Tibial artery (tissue), 4 donors: ENCODE data around the gene PRR19.
"Not testable (repeated sequence)": the region's sequence is repeated elsewhere in the genome, so short reads cannot be mapped to it uniquely, and the experiment has no call there.

ENCODE experiments used
- DNase-seq, 2 donors: peaks; one replicate each; pipeline ENCODE4 v3.0.0-alpha.2; 2019
- H3K27ac ChIP-seq, 2 donors: fragments of 200-600 bp; sonication (generic) in 1 of 2; 1 replicate in 1 of 2; 2 replicates in 1 of 2; pipeline ENCODE4 v1.5.1; 2018 to 2019; ENCODE audit warnings: mild to moderate bottlenecking in 1 of 2
- H3K27me3 ChIP-seq, 2 donors: fragments of 200-600 bp; sonication (generic) in 1 of 2; one replicate each; pipeline versions ENCODE4 v1.5.1 to v1.6.0; 2016 to 2019
- H3K36me3 ChIP-seq, 3 donors: fragments of 200-600 bp; sonication (generic) in 2 of 3; one replicate each; pipeline ENCODE4 v1.5.1; 2016 to 2019; ENCODE audit warnings: mild to moderate bottlenecking in 2 of 3
- H3K4me1 ChIP-seq, 4 donors: fragments of 200-600 bp; sonication (generic) in 2 of 4; 1 replicate in 3 of 4; 2 replicates in 1 of 4; pipeline ENCODE4 v1.5.1; 2016 to 2019
- H3K4me3 ChIP-seq, 2 donors: fragments of 200-600 bp; sonication (generic) in 1 of 2; 1 replicate in 1 of 2; 2 replicates in 1 of 2; pipeline ENCODE4 v1.5.1; 2018 to 2019; ENCODE audit warnings: mild to moderate bottlenecking in 2 of 2
- H3K9me3 ChIP-seq, 3 donors: fragments of 200-600 bp; sonication (generic) in 1 of 3; one replicate each; pipeline ENCODE4 v1.5.1; 2016 to 2019
- intact Hi-C: fragments of 100-400 bp; cut with DNase I; formaldehyde crosslinking; loops from one replicate; pipeline ENCODE4 v1.15.0; 2023; ENCODE audit warnings: low total_unique reads
- TF ChIP-seq, protein P1 (sequence below), 2 experiments: fragments of 200-600 bp in 1 of 2; fragments of 450-650 bp in 1 of 2; IDR thresholded peaks; one replicate each; pipeline ENCODE4 v1.5.1; 2017 to 2019; ENCODE audit warnings: antibody characterized with exemption in 2 of 2, mild to moderate bottlenecking in 1 of 2, moderate library complexity in 1 of 2

The PRR19 gene

DNA sequence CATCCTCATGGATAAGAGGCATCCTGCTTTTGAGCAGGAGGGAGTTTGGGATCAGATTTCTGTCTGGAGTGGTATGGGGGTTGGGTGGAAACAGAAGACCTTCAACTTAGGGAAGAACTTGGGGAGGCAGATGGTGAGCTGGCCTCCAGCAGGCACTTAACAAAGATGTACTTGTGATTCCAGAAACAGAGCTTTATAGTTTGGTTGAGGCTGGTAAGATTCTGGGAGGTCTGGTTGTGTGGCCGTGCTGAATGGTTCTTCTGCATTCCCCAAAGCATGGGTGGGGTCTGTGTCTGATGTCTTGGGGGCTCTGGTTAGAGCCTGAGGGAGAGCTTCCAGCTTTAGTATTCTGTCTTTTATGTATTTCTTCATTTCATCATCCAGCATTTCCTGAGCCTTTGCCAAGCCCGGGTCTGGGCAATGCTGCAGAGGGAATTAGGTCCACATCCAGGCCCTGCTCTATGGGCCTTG lies 28.3 kb downstream of the PRR19 start:
- no peaks in the 10 kb centered on the region for H3K9me3 ChIP-seq
- intact Hi-C loops = no loop called here
- H3K4me1 ChIP-seq = peaks cover 0 to 28% (median 17%) of the 10 kb centered on the region in 4 donors
- TF ChIP-seq, protein P1, sequence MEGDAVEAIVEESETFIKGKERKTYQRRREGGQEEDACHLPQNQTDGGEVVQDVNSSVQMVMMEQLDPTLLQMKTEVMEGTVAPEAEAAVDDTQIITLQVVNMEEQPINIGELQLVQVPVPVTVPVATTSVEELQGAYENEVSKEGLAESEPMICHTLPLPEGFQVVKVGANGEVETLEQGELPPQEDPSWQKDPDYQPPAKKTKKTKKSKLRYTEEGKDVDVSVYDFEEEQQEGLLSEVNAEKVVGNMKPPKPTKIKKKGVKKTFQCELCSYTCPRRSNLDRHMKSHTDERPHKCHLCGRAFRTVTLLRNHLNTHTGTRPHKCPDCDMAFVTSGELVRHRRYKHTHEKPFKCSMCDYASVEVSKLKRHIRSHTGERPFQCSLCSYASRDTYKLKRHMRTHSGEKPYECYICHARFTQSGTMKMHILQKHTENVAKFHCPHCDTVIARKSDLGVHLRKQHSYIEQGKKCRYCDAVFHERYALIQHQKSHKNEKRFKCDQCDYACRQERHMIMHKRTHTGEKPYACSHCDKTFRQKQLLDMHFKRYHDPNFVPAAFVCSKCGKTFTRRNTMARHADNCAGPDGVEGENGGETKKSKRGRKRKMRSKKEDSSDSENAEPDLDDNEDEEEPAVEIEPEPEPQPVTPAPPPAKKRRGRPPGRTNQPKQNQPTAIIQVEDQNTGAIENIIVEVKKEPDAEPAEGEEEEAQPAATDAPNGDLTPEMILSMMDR (IDR thresholded peaks at IDR 0.05) = no peak
- H3K27me3 ChIP-seq = no peaks in the 10 kb centered on the region
- no peak overlapping the region for H3K27ac ChIP-seq
- peak in 1 of 2 donors; percentile 37 for DNase-seq
- H3K4me3 ChIP-seq = no peak overlapping the region
- H3K36me3 ChIP-seq = peaks cover 0 to 21% (median 10%) of the 10 kb centered on the region in 3 donors

DNA sequence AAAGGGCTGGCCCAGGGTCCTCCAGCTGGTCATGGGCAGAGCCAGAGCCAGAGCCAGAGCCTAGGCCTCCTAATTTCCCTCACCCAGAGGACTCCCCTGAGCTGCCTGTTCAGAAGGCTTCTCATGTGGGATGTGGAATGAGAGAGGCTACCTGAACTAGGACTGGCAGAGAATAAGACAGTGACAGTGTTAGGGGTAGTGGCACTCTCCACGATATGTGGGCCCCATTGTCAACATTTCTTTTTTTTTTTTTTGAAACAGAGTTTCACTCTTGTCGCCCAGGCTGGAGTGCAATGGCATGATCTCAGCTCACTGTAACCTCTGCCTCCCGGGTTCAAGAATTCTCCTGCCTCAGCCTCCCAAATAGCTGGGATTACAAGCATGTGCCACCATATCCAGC lies 29.4 kb downstream of the PRR19 start:
- H3K4me3 ChIP-seq, H3K27me3 ChIP-seq, DNase-seq, H3K27ac ChIP-seq, intact Hi-C loops, H3K9me3 ChIP-seq: not testable (repeated sequence)
- H3K4me1 ChIP-seq = peaks cover 0 to 23% (median 12%) of the 10 kb centered on the region in 4 donors
- H3K36me3 ChIP-seq = peaks cover 5 to 31% (median 16%) of the 10 kb centered on the region in 3 donors

DNA sequence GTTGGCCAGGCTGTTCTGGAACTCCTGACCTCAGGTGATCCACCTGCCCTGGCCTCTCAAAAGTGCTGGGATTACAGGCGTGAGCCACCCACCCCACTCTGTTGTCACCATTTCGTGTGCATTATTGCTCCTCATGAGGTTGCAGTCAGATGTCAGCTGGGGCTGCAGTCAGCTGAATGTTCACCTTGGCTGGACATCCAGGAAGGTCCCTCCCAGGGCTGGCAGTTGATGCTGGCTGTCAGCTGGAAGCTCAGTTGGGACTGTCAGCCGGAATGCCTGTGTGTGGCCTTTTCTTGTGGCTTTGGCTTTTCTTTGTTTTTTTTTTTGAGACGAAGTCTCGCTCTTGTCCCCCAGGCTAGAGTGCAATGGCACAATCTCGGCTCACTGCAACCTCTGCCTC lies 30.1 kb downstream of the PRR19 start:
- H3K27ac ChIP-seq = no peak overlapping the region
- peaks cover 10 to 39% (median 23%) of the 10 kb centered on the region in 3 donors for H3K36me3 ChIP-seq

GRCh38 chr19:42333018-42333417 lies 31.1 kb downstream of the PRR19 start:
- TF ChIP-seq, protein P1 (IDR thresholded peaks at IDR 0.05) = no peak
- intact Hi-C loops = no loop called here
- Histone ChIP-seq H3K9me3 (no peaks in the 10 kb centered on the region), H3K36me3 (peaks cover 10 to 48% (median 23%) of the 10 kb centered on the region in 3 donors), H3K27ac (no peak overlapping the region), H3K4me3 (no peak overlapping the region), H3K4me1 (peaks cover 0 to 7% (median under 1%) of the 10 kb centered on the region in 4 donors), H3K27me3 (no peaks in the 10 kb centered on the region)
- no peak for DNase-seq

More for the DNA sequence above, 30.1 kb downstream of the PRR19 start:
- DNase-seq = no peak
- TF ChIP-seq, protein P1 (IDR thresholded peaks at IDR 0.05) = no peak
- Histone ChIP-seq H3K4me3 (no peak overlapping the region), H3K27me3 (no peaks in the 10 kb centered on the region), H3K9me3 (no peaks in the 10 kb centered on the region), H3K4me1 (peaks cover 0 to 15% (median 8%) of the 10 kb centered on the region in 4 donors)
- intact Hi-C loops = no loop called here

DNA sequence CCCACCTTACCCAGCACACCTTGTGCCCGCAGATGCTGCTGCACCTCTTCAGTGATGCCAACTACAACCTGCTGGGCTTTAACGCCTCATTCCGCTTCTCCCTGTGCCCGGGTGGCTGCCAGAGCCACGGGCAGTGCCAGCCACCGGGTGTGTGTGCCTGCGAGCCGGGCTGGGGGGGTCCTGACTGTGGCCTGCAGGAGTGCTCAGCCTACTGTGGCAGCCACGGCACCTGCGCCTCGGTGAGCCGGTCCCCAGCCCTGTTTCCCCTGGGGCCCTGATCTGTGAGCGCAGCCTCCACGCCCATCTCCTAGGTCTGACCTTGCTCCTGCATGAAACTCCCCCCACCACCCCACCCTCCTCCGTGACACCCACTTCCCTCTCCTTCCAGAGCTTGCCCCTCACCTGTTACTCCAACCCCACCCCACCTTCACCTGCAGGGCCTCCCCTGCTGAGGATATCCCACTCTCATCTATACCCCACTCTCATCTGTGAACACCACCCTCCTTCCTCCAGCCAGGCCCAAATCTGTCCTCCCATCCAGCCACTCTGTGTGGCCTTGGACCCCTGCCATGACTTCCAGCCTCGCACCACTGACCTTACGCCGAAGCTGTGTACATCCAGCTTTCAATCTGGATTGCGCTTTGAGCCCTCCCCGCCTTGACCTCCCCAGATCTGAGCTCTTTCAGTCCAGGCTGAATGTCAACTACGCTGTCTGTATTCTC lies 32.2 kb downstream of the PRR19 start:
- peaks cover 10 to 53% (median 23%) of the 10 kb centered on the region in 3 donors for H3K36me3 ChIP-seq
- H3K27ac ChIP-seq = no peak overlapping the region
- no peak overlapping the region for H3K4me3 ChIP-seq
- no peaks in the 10 kb centered on the region for H3K4me1 ChIP-seq
- intact Hi-C loops = no loop called here
- H3K27me3 ChIP-seq = no peaks in the 10 kb centered on the region
- TF ChIP-seq, protein P1 (IDR thresholded peaks at IDR 0.05) = no peak
- no peaks in the 10 kb centered on the region for H3K9me3 ChIP-seq
- no peak for DNase-seq

- H3K36me3 ChIP-seq = peaks cover 10 to 57% (median 26%) of the 10 kb centered on the region in 3 donors
- TF ChIP-seq, protein P1 (IDR thresholded peaks at IDR 0.05) = no peak
- H3K27me3 ChIP-seq = no peaks in the 10 kb centered on the region
- intact Hi-C loops = no loop called here
- no peaks in the 10 kb centered on the region for H3K4me1 ChIP-seq
- DNase-seq = no peak
- no peak overlapping the region for H3K4me3 ChIP-seq
- no peaks in the 10 kb centered on the region for H3K9me3 ChIP-seq
- no peak overlapping the region for H3K27ac ChIP-seq
Measured at GRCh38 chr19:42334697-42335373, 32.9 kb downstream of the PRR19 start.
